Neural progenitor cell (in vitro differentiated cells): Measurements from ENCODE around the gene IL1R2. TPM values are rescaled to one million over a fixed set of nuclear protein-coding genes. Genes with fewer than 3 reads are reported as not detected.

ENCODE experiments used
- DNase-seq: peaks from one replicate; pipeline ENCODE4 v3.0.0-alpha.2; 2016; ENCODE audit warnings: low spot score
- H2AFZ ChIP-seq: fragments of 200-600 bp; sonication (generic); replicated peaks from 2 replicates; pipeline ENCODE4 v1.6.1; 2016; ENCODE audit warnings: antibody characterized with exemption
- H3F3A ChIP-seq: fragments of 200-600 bp; sonication (generic); 2 replicates; pipeline ENCODE4 v1.6.1; 2016; ENCODE audit warnings: antibody characterized with exemption, low read depth
- H3K27ac ChIP-seq: fragments of 200-600 bp; sonication (generic); 2 replicates; pipeline ENCODE4 v1.5.1; 2016; ENCODE audit warnings: mild to moderate bottlenecking
- H3K27me3 ChIP-seq: fragments of 200-600 bp; sonication (generic); 2 replicates; pipeline ENCODE4 v1.6.1; 2016; ENCODE audit warnings: mild to moderate bottlenecking, moderate library complexity
- H3K36me3 ChIP-seq: fragments of 200-600 bp; sonication (generic); 2 replicates; pipeline ENCODE4 v1.5.1; 2016
- H3K4me1 ChIP-seq: fragments of 200-600 bp; sonication (generic); 2 replicates; pipeline ENCODE4 v1.6.1; 2016; ENCODE audit warnings: mixed run types
- H3K4me2 ChIP-seq: fragments of 200-600 bp; sonication (generic); 2 replicates; pipeline ENCODE4 v1.6.1; 2016
- H3K4me3 ChIP-seq: fragments of 200-600 bp; sonication (generic); 2 replicates; pipeline ENCODE4 v1.5.1; 2016
- H3K79me2 ChIP-seq: fragments of 200-600 bp; sonication (generic); 2 replicates; pipeline ENCODE4 v1.6.1; 2016; ENCODE audit warnings: low read depth
- H3K9ac ChIP-seq: fragments of 200-600 bp; sonication (generic); 2 replicates; pipeline ENCODE4 v1.6.1; 2016
- H3K9me3 ChIP-seq: fragments of 200-600 bp; sonication (generic); 2 replicates; pipeline ENCODE4 v1.5.1; 2016; ENCODE audit warnings: low read depth
- H4K20me1 ChIP-seq: fragments of 200-600 bp; sonication (generic); 2 replicates; pipeline ENCODE4 v1.6.1; 2016; ENCODE audit warnings: low read depth
- H3K27ac Mint-ChIP-seq: 3 replicates; pipeline ENCODE4 v1.8.0; 2021; ENCODE audit warnings: mixed read lengths
- H3K27me3 Mint-ChIP-seq: 2 replicates; pipeline ENCODE4 v1.8.0; 2022; ENCODE audit warnings: low read depth, mild to moderate bottlenecking, inconsistent platforms, moderate library complexity, mixed read lengths; ENCODE audit not compliant: insufficient read depth
- H3K36me3 Mint-ChIP-seq: 3 replicates; pipeline ENCODE4 v1.8.0; 2021; ENCODE audit warnings: mixed read lengths
- H3K4me1 Mint-ChIP-seq: 3 replicates; pipeline ENCODE4 v1.8.0; 2021; ENCODE audit warnings: mixed read lengths
- H3K4me3 Mint-ChIP-seq: 3 replicates; pipeline ENCODE4 v1.8.0; 2021; ENCODE audit warnings: mild to moderate bottlenecking, moderate library complexity, mixed read lengths
- H3K9me3 Mint-ChIP-seq: 3 replicates; pipeline ENCODE4 v1.8.0; 2020; ENCODE audit warnings: mixed read lengths
- EZH2 ChIP-seq: fragments of 200-600 bp; sonication (generic); IDR thresholded peaks from 2 replicates; pipeline ENCODE4 v1.6.1; 2017; ENCODE audit warnings: antibody characterized with exemption, mild to moderate bottlenecking, moderate library complexity
- EZH2phosphoT487 ChIP-seq: fragments of 200-600 bp; sonication (generic); IDR thresholded peaks from 2 replicates; pipeline ENCODE4 v1.6.1; 2017; ENCODE audit warnings: antibody characterized with exemption
- total RNA-seq: library from RNA; depleted of rRNA; stranded (reverse); fragments of >200 nt; gene quantifications from 2 replicates; pipeline ENCODE4 v1.2.3, GENCODE V29; 2015; ENCODE audit warnings: low replicate concordance
- TF ChIP-seq, protein P1 (sequence below): fragments of 200-600 bp; sonication (generic); IDR thresholded peaks from 2 replicates; pipeline ENCODE4 v1.5.1; 2017; ENCODE audit warnings: antibody characterized with exemption, mild to moderate bottlenecking

IL1R2 gene, protein sequence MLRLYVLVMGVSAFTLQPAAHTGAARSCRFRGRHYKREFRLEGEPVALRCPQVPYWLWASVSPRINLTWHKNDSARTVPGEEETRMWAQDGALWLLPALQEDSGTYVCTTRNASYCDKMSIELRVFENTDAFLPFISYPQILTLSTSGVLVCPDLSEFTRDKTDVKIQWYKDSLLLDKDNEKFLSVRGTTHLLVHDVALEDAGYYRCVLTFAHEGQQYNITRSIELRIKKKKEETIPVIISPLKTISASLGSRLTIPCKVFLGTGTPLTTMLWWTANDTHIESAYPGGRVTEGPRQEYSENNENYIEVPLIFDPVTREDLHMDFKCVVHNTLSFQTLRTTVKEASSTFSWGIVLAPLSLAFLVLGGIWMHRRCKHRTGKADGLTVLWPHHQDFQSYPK
- not detected in 2 replicates for total RNA-seq

DNA sequence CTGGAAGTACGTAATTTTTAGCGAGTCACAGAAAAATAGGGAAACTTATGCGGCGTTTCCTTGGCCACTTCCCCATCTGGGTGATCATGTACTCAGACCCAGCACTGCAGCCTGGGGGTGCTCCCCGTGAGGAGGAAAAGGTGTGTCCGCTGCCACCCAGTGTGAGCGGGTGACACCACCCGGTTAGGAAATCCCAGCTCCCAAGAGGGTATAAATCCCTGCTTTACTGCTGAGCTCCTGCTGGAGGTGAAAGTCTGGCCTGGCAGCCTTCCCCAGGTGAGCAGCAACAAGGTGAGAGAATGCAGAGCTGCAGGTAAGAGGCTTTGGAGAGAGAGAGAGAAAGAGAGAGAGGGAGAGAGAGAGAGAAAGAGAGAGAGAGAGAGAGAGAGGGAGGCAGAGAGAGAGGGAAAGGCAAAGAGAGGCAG is at the start of gene IL1R2:
TSS of gene IL1R2 (plus strand) at position 240 of the 425 bp plus-strand sequence. CDS start 16,616 bp downstream, outside the sequence.
- Histone ChIP-seq H3K4me2 (no peak within 1 kb of the TSS), H4K20me1 (no peaks in the 10 kb centered on the region), H3K4me3 (no peak within 1 kb of the TSS), H3K36me3 (no peaks in the 10 kb centered on the region), H3K9me3 (no peaks in the 10 kb centered on the region), H3K27me3 (no peaks in the 10 kb centered on the region), H2AFZ (no peak within 1 kb of the TSS), H3K4me1 (no peaks in the 10 kb centered on the region), H3K27ac (no peak within 1 kb of the TSS), H3K9ac (no peak within 1 kb of the TSS), H3F3A (no peaks in the 10 kb centered on the region), H3K79me2 (no peaks in the 10 kb centered on the region)
- no peak within 1 kb of the TSS for H3K27ac Mint-ChIP-seq
- DNase-seq, result no peak
- H3K27me3 Mint-ChIP-seq, result peaks cover 14% of the 10 kb centered on the region
- H3K9me3 Mint-ChIP-seq, result no peaks in the 10 kb centered on the region
- H3K4me3 Mint-ChIP-seq, result no peak within 1 kb of the TSS
- H3K36me3 Mint-ChIP-seq, result no peaks in the 10 kb centered on the region
- TF ChIP-seq EZH2 (no peak), EZH2phosphoT487 (no peak)
- TF ChIP-seq, protein P1, sequence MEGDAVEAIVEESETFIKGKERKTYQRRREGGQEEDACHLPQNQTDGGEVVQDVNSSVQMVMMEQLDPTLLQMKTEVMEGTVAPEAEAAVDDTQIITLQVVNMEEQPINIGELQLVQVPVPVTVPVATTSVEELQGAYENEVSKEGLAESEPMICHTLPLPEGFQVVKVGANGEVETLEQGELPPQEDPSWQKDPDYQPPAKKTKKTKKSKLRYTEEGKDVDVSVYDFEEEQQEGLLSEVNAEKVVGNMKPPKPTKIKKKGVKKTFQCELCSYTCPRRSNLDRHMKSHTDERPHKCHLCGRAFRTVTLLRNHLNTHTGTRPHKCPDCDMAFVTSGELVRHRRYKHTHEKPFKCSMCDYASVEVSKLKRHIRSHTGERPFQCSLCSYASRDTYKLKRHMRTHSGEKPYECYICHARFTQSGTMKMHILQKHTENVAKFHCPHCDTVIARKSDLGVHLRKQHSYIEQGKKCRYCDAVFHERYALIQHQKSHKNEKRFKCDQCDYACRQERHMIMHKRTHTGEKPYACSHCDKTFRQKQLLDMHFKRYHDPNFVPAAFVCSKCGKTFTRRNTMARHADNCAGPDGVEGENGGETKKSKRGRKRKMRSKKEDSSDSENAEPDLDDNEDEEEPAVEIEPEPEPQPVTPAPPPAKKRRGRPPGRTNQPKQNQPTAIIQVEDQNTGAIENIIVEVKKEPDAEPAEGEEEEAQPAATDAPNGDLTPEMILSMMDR, result no peak
- peaks cover 4% of the 10 kb centered on the region for H3K4me1 Mint-ChIP-seq

DNA sequence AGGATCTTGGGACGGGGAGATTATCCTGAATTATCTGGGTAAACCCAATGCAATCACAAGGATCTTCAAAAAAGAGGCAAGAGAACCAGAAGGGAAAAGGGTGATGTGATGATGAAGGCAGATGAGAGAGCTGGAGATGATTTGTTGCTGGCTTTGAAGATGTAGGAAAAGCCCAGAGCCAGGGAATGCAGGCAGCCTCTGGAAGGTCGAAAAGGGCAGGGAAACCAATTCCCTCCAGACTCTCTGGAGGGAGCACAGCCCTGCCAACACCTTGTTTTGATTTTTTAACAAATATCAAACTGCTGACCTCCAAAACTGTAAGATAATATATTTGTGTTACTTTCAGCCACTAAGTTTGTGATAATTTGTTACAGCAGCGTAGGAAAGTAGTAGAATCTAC is 48.9 kb upstream of the IL1R2 start:
- H3K4me3 Mint-ChIP-seq, result no peak overlapping the region
- no peak overlapping the region for H3K27ac Mint-ChIP-seq
- H3K27me3 Mint-ChIP-seq, result no peaks in the 10 kb centered on the region
- Histone ChIP-seq H3K79me2 (no peaks in the 10 kb centered on the region), H3K36me3 (no peaks in the 10 kb centered on the region), H4K20me1 (no peaks in the 10 kb centered on the region), H3K9ac (no peak overlapping the region), H3K4me3 (no peak overlapping the region), H2AFZ (no peak overlapping the region), H3K4me2 (no peak overlapping the region), H3K9me3 (no peaks in the 10 kb centered on the region), H3K27ac (no peak overlapping the region), H3K27me3 (no peaks in the 10 kb centered on the region), H3K4me1 (no peaks in the 10 kb centered on the region), H3F3A (no peaks in the 10 kb centered on the region)
- DNase-seq, result no peak
- no peak for TF ChIP-seq EZH2
- TF ChIP-seq, protein P1, result no peak
- TF ChIP-seq EZH2phosphoT487, result no peak
- H3K4me1 Mint-ChIP-seq, result peaks cover 7% of the 10 kb centered on the region
- peaks cover 2% of the 10 kb centered on the region for H3K36me3 Mint-ChIP-seq
- H3K9me3 Mint-ChIP-seq, result peaks cover 15% of the 10 kb centered on the region

DNA sequence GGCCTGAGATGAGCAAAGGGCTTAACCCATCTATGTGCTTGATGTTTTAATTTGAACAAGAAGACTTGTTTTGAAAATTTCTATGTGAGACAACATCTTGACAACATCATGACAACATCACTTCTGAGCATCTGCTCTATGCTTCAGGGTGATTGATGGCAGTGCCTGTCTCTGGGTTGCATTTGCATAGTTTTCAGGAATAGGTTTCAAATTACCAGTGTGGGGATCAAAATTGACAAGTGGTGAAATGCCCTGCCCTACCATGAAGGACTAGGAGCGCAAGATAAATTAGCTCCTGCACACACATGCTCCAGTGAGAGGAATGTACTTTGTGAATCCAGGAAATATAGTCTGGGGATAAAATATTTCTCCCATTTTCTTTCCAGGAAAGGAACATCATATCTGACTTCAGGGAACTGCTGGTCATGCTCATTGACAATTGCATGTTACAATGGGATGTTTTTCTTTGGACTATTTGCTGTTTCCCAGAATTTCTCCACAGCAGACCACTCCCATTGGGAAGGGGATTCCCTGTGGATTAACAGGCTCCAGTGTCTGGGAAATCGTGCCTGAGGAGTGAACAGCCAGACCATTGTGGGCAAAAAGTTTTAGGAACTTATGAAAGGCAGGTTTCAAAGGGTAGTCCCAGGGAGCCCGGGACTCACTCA is 45.3 kb upstream of the IL1R2 start:
- Histone ChIP-seq H3K9me3 (no peaks in the 10 kb centered on the region), H3K79me2 (no peaks in the 10 kb centered on the region), H3K4me3 (no peak overlapping the region), H4K20me1 (no peaks in the 10 kb centered on the region), H3K4me1 (no peaks in the 10 kb centered on the region), H3K27me3 (no peaks in the 10 kb centered on the region), H2AFZ (no peak overlapping the region), H3K4me2 (no peak overlapping the region), H3K27ac (no peak overlapping the region), H3K9ac (no peak overlapping the region), H3F3A (no peaks in the 10 kb centered on the region), H3K36me3 (no peaks in the 10 kb centered on the region)
- H3K4me3 Mint-ChIP-seq, result no peak overlapping the region
- H3K36me3 Mint-ChIP-seq, result no peaks in the 10 kb centered on the region
- no peak for TF ChIP-seq EZH2phosphoT487
- TF ChIP-seq, protein P1, result no peak
- no peak for TF ChIP-seq EZH2
- DNase-seq, result no peak
- no peak overlapping the region for H3K27ac Mint-ChIP-seq
- H3K27me3 Mint-ChIP-seq, result no peaks in the 10 kb centered on the region
- H3K4me1 Mint-ChIP-seq, result peaks cover 7% of the 10 kb centered on the region
- peaks cover 5% of the 10 kb centered on the region for H3K9me3 Mint-ChIP-seq
